Measurements from ENCODE around the gene VCAN. TPM values are rescaled to one million over a fixed set of nuclear protein-coding genes. Genes with fewer than 3 reads are reported as not detected.

VCAN gene
- total and polyA plus RNA-seq, 2 experiments from 2014 or later: 133 to 404 TPM

DNA sequence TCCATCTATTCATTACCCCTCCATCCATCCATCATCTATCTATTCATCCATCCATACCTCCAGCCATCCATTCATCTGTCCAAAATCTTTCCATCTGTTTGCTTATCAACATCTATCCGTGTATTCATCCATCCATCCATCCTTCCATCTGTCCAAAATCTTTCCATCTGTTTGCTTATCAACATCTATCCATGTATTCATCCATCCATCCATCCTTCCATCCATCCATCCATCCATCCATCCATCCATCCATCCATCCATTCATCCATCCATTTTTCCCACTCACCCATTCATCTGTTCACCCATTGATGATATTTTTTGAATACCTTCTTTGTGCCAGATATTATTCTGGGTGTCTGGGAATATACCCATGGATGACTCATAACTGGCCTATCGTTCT lies 12.8 kb downstream of the VCAN start (continued):
- TF ChIP-seq, protein P1, sequence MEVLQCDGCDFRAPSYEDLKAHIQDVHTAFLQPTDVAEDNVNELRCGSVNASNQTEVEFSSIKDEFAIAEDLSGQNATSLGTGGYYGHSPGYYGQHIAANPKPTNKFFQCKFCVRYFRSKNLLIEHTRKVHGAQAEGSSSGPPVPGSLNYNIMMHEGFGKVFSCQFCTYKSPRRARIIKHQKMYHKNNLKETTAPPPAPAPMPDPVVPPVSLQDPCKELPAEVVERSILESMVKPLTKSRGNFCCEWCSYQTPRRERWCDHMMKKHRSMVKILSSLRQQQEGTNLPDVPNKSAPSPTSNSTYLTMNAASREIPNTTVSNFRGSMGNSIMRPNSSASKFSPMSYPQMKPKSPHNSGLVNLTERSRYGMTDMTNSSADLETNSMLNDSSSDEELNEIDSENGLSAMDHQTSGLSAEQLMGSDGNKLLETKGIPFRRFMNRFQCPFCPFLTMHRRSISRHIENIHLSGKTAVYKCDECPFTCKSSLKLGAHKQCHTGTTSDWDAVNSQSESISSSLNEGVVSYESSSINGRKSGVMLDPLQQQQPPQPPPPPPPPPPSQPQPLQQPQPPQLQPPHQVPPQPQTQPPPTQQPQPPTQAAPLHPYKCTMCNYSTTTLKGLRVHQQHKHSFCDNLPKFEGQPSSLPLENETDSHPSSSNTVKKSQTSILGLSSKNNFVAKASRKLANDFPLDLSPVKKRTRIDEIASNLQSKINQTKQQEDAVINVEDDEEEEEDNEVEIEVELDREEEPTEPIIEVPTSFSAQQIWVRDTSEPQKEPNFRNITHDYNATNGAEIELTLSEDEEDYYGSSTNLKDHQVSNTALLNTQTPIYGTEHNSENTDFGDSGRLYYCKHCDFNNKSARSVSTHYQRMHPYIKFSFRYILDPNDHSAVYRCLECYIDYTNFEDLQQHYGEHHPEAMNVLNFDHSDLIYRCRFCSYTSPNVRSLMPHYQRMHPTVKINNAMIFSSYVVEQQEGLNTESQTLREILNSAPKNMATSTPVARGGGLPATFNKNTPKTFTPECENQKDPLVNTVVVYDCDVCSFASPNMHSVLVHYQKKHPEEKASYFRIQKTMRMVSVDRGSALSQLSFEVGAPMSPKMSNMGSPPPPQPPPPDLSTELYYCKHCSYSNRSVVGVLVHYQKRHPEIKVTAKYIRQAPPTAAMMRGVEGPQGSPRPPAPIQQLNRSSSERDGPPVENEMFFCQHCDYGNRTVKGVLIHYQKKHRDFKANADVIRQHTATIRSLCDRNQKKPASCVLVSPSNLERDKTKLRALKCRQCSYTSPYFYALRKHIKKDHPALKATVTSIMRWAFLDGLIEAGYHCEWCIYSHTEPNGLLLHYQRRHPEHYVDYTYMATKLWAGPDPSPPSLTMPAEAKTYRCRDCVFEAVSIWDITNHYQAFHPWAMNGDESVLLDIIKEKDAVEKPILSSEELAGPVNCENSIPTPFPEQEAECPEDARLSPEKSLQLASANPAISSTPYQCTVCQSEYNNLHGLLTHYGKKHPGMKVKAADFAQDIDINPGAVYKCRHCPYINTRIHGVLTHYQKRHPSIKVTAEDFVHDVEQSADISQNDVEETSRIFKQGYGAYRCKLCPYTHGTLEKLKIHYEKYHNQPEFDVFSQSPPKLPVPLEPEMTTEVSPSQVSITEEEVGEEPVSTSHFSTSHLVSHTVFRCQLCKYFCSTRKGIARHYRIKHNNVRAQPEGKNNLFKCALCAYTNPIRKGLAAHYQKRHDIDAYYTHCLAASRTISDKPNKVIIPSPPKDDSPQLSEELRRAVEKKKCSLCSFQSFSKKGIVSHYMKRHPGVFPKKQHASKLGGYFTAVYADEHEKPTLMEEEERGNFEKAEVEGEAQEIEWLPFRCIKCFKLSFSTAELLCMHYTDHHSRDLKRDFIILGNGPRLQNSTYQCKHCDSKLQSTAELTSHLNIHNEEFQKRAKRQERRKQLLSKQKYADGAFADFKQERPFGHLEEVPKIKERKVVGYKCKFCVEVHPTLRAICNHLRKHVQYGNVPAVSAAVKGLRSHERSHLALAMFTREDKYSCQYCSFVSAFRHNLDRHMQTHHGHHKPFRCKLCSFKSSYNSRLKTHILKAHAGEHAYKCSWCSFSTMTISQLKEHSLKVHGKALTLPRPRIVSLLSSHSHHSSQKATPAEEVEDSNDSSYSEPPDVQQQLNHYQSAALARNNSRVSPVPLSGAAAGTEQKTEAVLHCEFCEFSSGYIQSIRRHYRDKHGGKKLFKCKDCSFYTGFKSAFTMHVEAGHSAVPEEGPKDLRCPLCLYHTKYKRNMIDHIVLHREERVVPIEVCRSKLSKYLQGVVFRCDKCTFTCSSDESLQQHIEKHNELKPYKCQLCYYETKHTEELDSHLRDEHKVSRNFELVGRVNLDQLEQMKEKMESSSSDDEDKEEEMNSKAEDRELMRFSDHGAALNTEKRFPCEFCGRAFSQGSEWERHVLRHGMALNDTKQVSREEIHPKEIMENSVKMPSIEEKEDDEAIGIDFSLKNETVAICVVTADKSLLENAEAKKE (CRISPR knock-in tag; IDR thresholded peaks at IDR 0.05): no peak
- TF ChIP-seq EZH2phosphoT487 (IDR thresholded peaks at IDR 0.05; ENCODE audit: unreplicated experiment): no peak

DNA sequence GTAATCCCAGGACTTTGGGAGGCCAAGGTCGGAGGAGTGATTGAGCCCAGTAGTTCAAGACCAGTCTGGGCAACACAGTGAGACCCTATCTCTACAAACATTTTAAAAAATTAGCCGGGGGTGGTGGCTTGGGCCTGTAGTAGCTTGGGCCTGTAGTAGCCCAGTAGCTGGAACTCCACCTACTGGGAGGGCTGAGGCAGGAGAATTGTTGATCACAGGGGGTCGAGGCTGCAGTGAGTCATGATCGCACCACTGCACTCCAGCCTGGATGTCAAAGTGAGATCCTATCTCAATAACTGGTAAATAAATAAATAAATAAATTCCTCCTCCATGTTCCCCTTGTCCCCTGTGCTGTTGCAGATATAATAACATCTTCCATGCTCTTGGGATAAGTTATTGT lies 14.3 kb downstream of the VCAN start:
- Histone ChIP-seq H3K9me2 (ENCODE audit: insufficient read depth) (0 out of 2 replicates have a peak, but pooled peaks cover 5% of the 10 kb centered on the region), H3K4me3 (no peak overlapping the region), H3K27ac (ENCODE audit: low read depth) (no peak overlapping the region), H4K20me1 (replicated peaks; ENCODE audit: insufficient read depth) (no peaks in the 10 kb centered on the region), H3F3A (replicated peaks; ENCODE audit: low read depth) (no peaks in the 10 kb centered on the region), H3K36me3 (ENCODE audit: insufficient read depth) (peaks cover 25% of the 10 kb centered on the region; the same call in 1 of the 2 replicates), H3K27me3 (ENCODE audit: insufficient read depth) (no peaks in the 10 kb centered on the region), H3K4me1 (ENCODE audit: insufficient read depth) (0 out of 2 replicates have a peak, but pooled peaks cover 5% of the 10 kb centered on the region), H3K4me2 (no peak overlapping the region), H2AFZ (no peak overlapping the region), H3K79me2 (replicated peaks; ENCODE audit: insufficient read depth) (peaks cover 97% of the 10 kb centered on the region)
- H3K27me3 Mint-ChIP-seq (ENCODE audit: insufficient read depth, low read depth, poor library complexity): no peaks in the 10 kb centered on the region
- peaks cover 19% of the 10 kb centered on the region for H3K4me1 Mint-ChIP-seq
- H3K27ac Mint-ChIP-seq: no peak overlapping the region
- H3K36me3 Mint-ChIP-seq (ENCODE audit: low read depth): peaks cover 59% of the 10 kb centered on the region
- DNase-seq (ENCODE audit: low spot score): no peak
- H3K9me3 Mint-ChIP-seq: no peaks in the 10 kb centered on the region
- TF ChIP-seq, protein P2, sequence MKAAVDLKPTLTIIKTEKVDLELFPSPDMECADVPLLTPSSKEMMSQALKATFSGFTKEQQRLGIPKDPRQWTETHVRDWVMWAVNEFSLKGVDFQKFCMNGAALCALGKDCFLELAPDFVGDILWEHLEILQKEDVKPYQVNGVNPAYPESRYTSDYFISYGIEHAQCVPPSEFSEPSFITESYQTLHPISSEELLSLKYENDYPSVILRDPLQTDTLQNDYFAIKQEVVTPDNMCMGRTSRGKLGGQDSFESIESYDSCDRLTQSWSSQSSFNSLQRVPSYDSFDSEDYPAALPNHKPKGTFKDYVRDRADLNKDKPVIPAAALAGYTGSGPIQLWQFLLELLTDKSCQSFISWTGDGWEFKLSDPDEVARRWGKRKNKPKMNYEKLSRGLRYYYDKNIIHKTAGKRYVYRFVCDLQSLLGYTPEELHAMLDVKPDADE (IDR thresholded peaks at IDR 0.05): no peak
- TF ChIP-seq, protein P3, sequence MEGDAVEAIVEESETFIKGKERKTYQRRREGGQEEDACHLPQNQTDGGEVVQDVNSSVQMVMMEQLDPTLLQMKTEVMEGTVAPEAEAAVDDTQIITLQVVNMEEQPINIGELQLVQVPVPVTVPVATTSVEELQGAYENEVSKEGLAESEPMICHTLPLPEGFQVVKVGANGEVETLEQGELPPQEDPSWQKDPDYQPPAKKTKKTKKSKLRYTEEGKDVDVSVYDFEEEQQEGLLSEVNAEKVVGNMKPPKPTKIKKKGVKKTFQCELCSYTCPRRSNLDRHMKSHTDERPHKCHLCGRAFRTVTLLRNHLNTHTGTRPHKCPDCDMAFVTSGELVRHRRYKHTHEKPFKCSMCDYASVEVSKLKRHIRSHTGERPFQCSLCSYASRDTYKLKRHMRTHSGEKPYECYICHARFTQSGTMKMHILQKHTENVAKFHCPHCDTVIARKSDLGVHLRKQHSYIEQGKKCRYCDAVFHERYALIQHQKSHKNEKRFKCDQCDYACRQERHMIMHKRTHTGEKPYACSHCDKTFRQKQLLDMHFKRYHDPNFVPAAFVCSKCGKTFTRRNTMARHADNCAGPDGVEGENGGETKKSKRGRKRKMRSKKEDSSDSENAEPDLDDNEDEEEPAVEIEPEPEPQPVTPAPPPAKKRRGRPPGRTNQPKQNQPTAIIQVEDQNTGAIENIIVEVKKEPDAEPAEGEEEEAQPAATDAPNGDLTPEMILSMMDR (conservative IDR thresholded peaks at IDR 0.05; ENCODE audit: low read depth in 2 of 2): no peak; a peak in 1 of 4 replicates
- TF ChIP-seq CREB1 (CRISPR knock-in tag; IDR thresholded peaks at IDR 0.05; ENCODE audit: low read depth): no peak
- TF ChIP-seq ZNF114 (CRISPR knock-in tag; IDR thresholded peaks at IDR 0.05): no peak
- no peak for TF ChIP-seq STAT1 (IDR thresholded peaks at IDR 0.05; ENCODE audit: unreplicated experiment)
- TF ChIP-seq EZH2phosphoT487 (IDR thresholded peaks at IDR 0.05; ENCODE audit: unreplicated experiment): no peak
- TF ChIP-seq ZNF331 (CRISPR knock-in tag; IDR thresholded peaks at IDR 0.05; ENCODE audit: low read depth): no peak
- H3K4me3 Mint-ChIP-seq: no peak overlapping the region
- ATAC-seq: peak; percentile 41; the same call in 1 of the 3 replicates

Measured in GM23338 (cell line).